Stimulated activated CD8-positive, alpha-beta memory T cell treated with anti-CD3 and anti-CD28 coated beads, Interleukin-7, amount 100 ng/mL, for 4 hours (primary cell): ENCODE results near the gene VDR.
A peak's percentile ranks its signal among the peaks of the same experiment; 100 is the strongest.
"Not testable (repeated sequence)": the region's sequence is repeated elsewhere in the genome, so short reads cannot be mapped to it uniquely, and the experiment has no call there.

ENCODE experiments used
- DNase-seq, 2 donors: peaks; one replicate each; pipeline ENCODE4 v3.0.0-alpha.2; 2020; ENCODE audit warnings: low read depth in 2 of 2

Gene VDR

DNA sequence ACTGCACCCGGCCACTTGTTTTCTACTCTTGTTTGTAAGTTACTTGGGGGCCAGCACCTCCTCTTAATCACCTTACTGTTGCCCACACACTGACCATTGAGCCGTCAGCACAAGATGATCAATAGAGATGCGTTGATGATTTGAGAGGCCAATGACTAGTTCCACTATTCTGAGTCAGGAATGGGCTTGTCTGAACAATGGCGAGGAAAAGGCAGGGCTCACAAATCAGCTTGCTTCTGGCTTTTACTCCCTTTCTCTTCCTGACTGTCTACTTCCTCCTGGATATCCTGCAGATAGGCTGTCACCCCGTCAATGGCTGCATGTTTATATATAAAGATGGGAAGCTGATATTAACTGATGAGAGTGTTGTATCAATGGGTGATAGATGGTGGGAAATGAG is 55.9 kb downstream of the VDR start:
- DNase-seq: no peak

DNA sequence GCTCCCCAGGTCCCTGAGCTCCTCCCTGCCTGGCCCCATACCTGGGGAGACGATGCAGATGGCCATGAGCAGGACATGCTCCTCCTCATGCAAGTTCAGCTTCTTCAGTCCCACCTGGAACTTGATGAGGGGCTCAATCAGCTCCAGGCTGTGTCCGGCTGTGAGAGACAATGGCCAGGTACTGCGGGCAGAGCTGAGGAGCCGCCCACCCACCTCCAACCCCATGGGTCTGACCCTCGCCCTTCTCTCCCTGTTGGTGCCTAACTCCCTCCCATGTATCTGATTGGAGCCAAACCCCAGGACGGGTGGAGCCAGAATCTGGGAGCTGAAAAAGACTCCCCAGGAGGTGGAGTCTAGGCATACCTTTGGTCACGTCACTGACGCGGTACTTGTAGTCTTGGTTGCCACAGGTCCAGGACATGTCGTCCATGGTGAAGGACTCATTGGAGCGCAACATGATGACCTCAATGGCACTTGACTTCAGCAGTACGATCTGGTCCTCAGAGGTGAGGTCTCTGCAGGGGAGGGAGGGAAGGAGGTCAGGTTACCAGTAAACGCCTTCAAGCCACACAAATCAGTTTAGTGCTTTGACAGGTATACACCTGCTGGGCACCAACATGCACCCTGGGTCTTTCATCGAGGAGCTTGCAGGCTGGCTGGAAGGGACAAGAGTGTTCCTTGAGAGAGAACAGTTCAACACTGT is 58.3 kb downstream of the VDR start:
- no peak for DNase-seq

DNA sequence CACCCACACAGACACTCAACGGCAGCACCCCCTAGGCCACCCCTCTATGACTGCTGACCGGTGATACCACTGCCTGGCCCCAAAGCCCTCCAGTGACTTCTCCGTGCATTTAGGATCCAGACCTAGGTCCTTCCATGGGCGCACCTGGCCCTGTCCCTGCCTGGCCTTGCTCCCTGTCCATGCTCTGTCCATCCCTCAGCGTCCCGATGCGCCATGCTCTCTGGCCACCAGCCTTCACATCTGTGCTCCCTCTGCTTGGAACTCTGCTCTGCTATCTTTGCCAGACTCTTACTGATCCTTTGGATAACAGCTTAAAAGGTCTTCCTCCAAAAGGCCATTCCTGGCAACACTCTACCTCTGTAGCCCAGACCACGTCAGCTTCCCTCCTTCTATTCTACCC is 59.7 kb downstream of the VDR start:
- no peak for DNase-seq

DNA sequence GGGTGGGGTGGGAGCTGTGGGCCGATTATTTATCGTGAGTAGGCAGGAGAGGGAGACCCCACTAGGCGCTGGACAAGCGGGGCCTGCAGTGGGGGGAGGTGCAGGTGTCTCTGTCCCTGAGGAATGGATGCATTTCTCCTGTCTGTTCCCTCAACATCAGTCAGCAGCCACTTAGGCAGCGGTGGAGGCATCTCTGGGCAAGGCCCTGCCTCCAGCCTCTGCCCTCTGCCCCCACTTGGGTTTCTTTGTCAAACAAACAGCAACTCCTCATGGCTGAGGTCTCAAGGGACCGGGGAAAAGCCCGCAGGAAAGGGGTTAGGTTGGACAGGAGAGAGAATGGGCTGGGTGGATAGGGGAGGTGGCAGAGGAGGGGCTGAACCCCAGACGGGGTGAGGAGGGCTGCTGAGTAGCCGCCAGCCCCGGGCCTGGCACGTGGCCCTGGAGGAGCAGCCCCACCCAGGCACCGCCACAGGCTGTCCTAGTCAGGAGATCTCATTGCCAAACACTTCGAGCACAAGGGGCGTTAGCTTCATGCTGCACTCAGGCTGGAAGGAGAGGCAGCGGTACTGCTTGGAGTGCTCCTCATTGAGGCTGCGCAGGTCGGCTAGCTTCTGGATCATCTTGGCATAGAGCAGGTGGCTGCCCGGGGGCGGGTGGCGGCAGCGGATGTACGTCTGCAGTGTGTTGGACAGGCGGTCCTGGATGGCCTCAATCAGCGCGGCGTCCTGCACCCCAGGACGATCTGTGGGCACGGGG is 60.4 kb downstream of the VDR start:
- no peak for DNase-seq

DNA sequence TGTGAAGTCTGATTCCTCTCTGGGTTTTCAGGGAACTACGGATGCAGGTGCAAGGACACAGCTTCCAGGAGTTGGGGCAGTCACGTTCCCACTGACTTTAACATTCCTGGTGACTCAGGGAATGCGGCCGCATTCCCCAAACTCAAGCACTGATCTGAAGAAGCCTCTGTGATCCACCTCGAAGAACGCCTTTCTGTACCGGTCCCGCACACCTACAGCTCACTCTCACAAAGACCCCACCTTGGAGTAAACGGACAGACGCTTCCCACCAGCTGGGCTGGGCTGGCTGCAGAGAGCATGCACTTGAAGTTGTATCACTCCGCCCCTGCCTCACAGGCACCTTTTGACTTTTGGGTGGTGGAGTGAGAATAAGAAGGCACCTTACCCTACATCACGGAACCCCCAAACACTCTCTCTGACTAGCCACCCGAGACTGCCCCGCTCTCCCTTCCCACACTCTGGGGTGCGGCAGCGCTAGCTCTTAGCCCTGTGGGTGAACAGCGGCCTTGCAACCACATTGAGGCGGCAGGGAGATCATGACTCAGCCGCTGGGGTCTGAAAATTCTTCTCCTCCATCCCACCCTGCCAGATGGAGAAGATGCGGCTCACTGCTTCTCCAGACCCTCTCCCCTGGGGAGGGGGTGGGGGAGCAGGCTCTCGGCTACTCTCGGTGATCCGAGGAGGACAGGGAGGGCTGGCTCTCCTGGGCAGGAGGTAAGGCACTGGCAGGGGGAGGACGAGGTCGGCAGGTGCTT is 61.4 kb downstream of the VDR start:
- no peak for DNase-seq

DNA sequence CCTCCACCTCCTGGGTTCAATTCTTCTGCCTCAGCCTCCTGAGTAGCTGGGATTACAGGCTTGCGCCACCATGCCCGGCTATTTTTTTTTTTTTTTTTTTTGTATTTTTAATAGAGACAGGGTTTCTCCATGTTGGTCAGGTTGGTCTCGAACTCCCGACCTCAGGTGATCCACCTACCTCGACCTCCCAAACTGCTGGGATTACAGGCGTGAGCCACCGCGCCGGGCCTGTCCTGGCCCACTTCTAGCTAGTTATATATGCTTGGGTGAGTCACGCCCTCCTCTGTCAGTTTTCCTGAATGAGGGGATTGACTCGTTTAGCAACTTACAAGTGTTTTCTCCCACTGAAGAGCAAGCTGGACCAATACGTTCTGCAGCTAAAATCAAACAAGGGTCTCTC is 62.3 kb downstream of the VDR start:
- not testable (repeated sequence) for DNase-seq

DNA sequence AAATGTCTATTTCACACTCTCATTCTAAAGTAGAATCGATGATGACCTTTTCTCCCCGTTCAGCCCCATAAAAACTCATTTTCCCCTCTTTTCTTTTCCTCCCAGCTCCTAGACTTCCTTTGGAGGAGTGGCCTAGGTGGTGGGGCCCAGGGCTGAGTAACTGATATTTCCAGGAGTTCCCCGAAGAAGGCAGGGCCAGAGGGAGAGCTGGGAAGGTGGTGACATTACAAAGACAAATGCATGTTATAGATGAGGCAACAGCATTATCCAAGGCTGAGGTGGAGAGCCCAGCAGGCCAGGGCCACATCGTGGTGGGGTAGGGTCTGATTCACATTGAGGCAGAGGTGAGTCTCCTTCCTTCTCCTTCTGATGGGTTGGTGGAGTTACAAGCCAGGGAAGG is 62.9 kb downstream of the VDR start:
- DNase-seq: no peak

DNA sequence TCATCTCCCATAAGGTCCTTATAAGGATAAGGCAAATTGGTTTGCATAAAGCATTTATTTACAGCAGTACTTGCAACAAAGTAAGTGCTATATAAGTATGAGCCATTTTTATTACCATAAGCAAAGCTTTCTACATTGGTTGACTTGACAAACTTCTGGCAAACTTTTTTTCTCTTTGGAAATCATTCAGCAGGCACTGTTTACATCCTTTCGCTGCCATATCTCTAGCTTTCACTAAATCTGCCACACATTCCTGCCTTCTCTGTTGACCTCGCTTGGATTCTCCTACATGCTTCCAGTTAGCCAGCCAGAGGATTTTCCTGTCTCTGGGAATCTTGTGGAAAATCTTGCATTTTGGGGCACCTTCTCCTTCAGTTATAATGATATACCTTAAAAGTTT is 63.3 kb downstream of the VDR start:
- DNase-seq: no peak

DNA sequence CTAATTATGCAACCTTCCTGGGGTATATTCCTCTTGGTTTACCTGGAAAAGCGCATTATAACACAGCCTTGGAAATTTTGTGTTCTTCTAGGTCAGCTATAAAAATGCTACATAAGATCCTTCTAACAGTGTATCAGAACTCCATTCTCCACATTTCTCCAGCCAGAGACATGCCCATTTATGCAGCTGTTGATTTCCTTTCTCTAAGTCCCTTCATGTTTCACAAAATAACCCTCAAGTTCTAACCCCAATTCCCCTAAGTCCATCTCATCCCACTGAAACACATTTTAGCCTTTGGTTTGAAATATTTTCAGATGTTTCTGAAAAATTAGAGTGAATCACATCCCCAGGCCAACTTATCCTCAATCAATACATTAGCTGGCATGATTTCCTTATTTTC is 64.2 kb downstream of the VDR start:
- DNase-seq: no peak

DNA sequence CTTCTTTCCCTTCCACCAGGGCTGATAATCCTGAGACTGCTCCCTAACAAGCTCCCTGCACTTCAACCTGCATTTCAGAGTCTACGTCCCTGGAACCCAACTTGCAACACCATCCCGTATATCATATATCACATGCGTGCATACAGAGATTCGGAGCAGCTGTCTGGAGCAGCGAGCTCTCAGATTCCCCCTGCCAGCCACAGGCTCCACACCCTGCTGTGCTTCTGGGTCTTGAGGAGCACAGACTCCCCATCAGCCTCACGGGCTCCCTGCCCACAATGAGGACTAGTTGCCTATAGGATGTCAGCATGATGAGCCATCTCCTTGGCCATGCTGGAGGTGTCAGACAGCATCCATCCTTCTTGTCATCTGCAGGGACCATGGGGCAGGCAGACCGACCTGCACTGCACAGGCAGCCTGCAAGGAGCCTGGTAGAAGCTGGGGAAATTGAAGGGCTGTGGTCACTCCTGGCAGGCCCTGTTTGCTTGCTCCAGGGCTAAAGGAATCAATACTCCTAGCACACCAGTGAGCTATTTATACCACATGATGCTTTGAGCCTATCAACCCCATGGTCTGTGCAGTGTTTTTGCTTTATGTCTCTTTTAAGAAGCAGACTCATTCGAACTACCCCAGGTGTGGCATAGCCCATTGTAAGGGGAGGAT is 65.4 kb downstream of the VDR start:
- no peak for DNase-seq

DNA sequence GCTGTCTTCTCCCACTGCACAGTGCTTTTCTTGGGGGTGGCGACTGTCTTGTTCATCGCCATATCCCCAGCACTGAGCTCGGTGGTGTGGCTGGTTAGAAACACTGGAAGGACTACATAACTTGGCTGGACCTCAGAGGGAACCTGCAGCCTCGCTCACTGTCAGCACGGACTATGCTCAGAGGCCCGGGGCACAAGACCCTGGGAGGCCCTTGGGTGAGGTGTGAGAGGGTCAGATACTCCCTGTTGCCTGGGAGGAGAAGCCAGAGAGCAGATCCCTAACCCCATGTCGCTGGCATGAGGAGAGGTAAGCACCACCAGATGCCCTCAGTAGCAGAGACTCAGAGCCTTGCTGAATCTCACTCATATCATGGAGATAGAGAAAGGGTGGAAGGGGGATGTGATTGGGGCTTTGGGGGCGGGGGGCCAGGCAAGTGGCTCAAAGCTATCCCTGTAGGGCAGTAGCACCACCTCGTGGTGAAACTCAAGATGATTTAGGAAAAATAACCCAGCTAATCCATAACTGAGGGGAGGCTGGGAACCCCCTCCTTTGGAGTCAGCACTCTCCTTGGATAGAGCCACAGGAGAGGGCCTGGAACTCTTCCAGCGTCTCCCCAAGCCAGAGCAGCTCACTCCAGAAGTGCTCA is 66.4 kb downstream of the VDR start:
- DNase-seq: no peak

DNA sequence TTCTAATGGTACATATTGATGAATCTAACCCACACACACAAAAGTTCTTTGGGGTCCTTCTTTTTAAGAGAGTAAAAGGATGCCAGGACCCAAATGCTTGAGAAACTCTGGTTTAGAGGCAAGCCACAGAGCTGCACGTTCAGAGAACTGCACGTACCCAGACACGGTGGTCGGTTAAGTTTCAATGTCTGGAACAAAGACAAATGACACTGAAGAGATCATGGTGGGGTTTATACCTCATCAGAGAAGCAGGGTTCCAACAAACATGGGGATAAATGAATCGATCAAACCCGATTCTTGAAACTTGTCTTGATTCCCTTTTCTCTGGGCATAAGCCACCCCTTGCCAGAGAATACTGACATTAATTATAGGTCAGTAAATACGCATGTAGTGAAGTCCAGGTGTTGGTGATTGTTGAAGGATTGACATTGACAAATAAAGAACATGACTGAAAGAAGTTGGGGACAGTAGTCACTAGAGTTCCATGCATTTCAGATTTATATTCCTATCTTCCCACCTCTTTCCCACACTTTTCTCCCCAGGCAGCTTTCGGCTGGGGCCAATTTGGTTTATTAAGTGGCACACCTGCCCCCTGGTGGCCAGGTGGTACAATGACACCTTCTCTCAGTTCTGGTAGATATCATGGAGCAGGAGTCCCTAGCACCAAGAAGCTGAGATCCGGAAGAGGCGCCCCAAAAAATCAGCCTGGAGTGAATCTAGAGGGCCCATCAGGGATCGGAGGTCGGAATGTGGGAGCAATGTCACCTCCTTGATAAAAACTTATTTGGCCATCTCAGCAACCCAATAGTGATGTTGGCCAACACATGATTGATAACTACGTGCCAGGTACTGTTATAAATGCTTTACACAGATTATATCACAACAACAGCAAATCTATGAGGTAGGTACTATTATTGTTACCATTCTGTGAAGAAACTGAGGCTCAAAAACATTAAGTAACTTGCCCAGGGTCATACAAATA is 67.3 kb downstream of the VDR start:
- peak in 1 of 2 donors; percentile 47 for DNase-seq

DNA sequence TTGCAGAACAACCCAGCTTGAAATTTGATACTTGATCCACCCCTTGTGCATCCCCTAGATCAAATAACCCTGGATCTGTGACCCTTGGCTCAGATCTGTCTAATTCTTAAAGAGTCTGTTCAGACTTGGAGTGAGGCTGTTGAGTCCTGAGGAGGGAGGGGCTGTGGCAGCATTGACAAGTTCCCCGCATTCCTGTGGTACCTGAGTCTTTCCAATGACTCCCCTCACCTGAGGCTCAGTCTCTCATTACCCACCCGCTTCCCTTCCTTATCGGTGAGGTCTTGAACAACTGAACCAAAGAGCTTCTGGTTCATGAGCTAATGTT is 69.0 kb downstream of the VDR start:
- DNase-seq: no peak

DNA sequence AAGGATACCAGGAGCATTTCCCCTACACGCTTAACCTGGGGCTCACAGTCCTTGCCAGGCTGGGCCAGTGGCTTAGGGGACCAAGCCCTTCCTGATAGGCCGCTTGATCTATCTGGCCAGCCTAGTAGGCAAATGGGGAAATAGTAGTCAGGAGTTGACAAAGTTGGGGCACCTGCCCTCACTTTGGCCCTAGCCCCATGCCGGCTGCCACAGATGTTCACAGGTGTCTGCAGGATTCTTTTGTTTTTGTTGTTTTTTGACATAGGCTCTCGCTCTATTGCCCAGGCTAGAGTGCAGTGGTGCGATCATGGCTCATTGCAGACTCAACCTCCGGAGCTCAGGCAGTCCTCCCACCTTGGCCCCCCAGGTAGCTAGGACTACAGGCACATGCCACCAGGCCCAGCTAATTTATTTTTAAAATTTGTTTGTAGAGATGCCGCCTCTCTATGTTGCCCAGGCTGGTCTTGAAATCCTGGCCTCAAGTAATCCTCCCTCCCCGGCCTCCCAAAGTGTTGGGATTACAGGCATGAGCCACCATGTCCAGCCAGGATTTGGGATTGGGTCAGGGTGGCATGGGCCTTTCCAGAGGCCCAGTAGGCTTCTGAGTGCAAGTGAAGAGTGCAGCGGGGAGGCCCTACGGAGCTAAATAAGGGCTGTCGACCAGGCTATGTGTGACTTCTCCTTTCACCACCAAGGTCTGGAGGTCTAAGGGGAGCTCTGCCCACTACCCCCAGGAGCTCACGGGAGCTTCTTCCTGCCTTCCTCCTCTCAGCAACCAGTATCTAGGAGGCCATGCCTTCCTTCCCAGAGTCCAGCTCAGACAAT is 69.6 kb downstream of the VDR start:
- no peak for DNase-seq

DNA sequence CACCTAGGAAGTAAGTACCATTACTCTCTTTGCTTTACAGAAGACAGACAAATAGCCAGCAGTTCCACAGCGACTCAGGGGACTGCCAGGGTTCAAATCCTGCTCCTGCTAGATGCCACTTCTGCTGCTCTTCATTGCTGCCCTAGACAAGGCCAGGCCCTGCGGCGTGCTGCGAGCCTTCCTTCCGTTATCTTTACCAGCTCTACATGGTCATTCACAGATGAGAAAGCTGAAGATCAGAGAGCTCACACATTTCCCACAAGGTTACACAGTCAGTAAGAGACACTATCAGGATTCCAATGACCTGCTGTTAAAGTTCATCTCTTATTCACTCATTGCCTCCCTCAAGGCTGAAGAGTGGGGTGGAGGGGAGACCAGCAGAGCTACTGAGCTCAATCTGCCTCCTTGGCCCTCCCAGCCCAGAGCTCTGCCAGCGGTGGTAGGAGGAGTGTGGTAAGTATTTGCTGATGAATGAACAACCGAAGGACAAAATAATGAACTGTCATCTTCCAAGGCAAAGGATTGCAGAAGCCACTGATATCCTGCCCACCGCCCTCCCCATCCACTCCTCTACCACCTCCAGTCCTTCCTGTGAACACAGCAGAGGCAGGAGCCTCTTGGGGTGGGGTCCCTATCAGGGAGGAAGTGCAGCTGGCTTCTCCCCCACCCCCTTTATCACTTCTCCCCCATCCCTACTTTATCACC is 70.4 kb downstream of the VDR start:
- no peak for DNase-seq

DNA sequence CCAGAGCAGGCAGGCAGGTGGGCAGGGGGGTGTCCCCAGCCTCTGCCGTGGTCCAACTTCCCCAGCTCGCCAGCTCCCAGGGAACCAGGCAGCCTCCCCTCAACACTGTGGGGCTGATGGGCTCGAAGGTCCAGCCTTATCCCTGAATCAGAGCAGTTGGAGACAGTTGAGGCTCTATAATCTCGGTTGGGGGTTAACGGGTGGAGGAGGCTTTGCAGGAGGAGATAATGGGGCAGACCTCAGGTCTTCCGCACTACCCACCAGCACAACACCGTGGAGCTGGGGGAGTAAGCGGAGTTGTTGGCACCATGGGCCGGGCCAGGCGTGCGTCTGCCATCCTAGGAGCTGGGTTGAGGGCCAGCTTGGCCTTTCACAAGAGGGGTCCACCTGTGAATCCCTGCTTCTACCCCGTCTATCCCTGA is 71.2 kb downstream of the VDR start:
- no peak for DNase-seq

DNA sequence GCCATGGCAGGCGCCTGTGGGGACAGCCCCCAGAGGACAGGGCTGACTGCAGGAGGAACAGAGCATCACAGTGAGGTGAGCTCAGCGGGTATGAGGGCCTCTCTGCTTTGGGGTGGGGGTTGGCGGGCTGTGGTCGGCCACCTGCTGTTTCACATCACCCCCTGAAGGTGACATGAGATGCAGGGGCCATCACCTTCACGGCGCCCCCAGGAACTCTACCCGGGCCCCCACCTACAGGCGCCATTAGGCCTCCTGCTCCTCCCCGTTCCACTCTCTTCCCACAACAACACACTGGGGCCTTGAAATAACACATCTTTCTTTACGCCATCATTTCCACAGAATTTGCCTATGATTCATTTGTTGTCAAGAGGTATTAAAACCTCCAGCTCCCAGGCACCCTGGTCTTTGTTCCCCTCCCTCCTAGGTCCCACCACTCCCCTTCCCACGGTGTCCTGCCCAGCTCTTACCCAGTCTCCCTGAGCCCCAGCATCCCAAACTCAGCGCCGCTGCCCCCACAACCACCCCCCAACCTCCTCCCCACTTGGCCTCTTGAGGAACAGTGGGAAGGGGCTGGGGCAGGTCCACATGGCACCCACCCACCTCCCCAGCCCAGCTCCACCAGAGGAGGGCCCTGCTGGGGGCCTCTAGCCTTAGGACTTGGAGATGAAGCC is 72.4 kb downstream of the VDR start:
- no peak for DNase-seq

DNA sequence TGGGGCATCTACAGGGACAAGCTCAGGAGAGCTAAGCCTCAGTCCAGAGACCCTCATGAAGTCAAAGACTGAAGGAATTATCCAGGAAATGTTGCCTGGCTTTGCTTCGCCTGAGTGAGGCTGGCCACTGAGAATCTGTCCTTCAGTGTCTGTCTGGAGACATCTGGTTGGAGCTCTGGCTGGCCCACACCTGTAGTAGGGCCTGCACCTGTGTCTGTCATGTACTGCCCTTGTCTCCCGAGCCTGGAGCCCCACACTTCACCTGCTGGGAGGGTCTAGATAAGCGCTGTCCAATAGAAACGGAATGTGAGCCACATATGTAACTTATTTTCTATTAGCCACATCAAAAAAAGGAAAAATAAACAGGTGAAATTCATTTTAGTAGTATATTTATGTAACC is 75.2 kb downstream of the VDR start:
- no peak for DNase-seq
